Measurements from ENCODE around the gene EGLN3.

EGLN3 gene

GRCh38 chr14:33909380-33910084 is 41.3 kb downstream of the EGLN3 start:
- no peak for DNase-seq

GRCh38 chr14:33908540-33909223 is 42.2 kb downstream of the EGLN3 start:
- no peak for DNase-seq

GRCh38 chr14:33906968-33907367 is 43.9 kb downstream of the EGLN3 start:
- DNase-seq = no peak

GRCh38 chr14:33904609-33905008 is 46.3 kb downstream of the EGLN3 start:
- no peak for DNase-seq

- DNase-seq = no peak
These were observed 47.5 kb downstream of the EGLN3 start for GRCh38 chr14:33903369-33903768.

GRCh38 chr14:33902363-33902762 is 48.5 kb downstream of the EGLN3 start:
- no peak for DNase-seq

GRCh38 chr14:33901426-33902155 is 49.3 kb downstream of the EGLN3 start:
- no peak for DNase-seq

GRCh38 chr14:33900706-33901105 is 50.2 kb downstream of the EGLN3 start:
- DNase-seq = no peak

GRCh38 chr14:33899723-33900341 is 51.0 kb downstream of the EGLN3 start:
- DNase-seq = no peak

- DNase-seq = no peak
These were observed 52.9 kb downstream of the EGLN3 start for GRCh38 chr14:33897878-33898535.

- no peak for DNase-seq
These were observed 53.5 kb downstream of the EGLN3 start for GRCh38 chr14:33897382-33897781.

- DNase-seq = no peak
These were observed 56.5 kb downstream of the EGLN3 start for GRCh38 chr14:33894339-33894738.

GRCh38 chr14:33891700-33892099 is 59.2 kb downstream of the EGLN3 start:
- no peak for DNase-seq

GRCh38 chr14:33884916-33885315 is 66.0 kb downstream of the EGLN3 start:
- no peak for DNase-seq

GRCh38 chr14:33880330-33880729 is 70.5 kb downstream of the EGLN3 start:
- no peak for DNase-seq

- peak in 1 of 5 donors; percentile 2 for DNase-seq
These were observed 71.1 kb downstream of the EGLN3 start for GRCh38 chr14:33879684-33880286.

- DNase-seq = no peak
These were observed 74.6 kb downstream of the EGLN3 start for GRCh38 chr14:33876274-33876673.
